ENCODE results near the gene NKX2-8. TPM values are rescaled to one million over a fixed set of nuclear protein-coding genes. Genes with fewer than 3 reads are reported as not detected.

The NKX2-8 gene
- total RNA-seq: not detected in 2 replicates

GRCh38 chr14:36582011-36582873 lies at the start of gene NKX2-8:
Gene NKX2-8, minus strand, starts transcription at chr14:36582614. Its CDS starts 225 bp downstream, at chr14:36582389.

Other genes starting within 250 kb of the NKX2-8 start
- not detected in 2 replicates for gene NKX2-1, start 62.4 kb downstream of the NKX2-8 start, total RNA-seq
- 0.49 and 1.3 TPM in 2 replicates for gene PAX9, start 79.2 kb upstream of the NKX2-8 start, total RNA-seq